Vagina (tissue), 2 donors: ENCODE data around the gene RFWD3. TPM values are rescaled to one million over a fixed set of nuclear protein-coding genes. Genes with fewer than 3 reads are reported as not detected.

ENCODE experiments used
- DNase-seq, 2 donors: peaks; one replicate each; pipeline ENCODE4 v3.0.0-alpha.2; 2017; ENCODE audit errors: extremely low spot score in 2 of 2
- H3K27ac ChIP-seq: fragments of 200-600 bp; sonication (generic); one replicate; pipeline ENCODE4 v1.5.1; 2019
- H3K27me3 ChIP-seq: fragments of 200-600 bp; sonication (generic); one replicate; pipeline ENCODE4 v1.5.1; 2019
- H3K36me3 ChIP-seq, 2 donors: fragments of 200-600 bp; sonication (generic); one replicate each; pipeline ENCODE4 v1.5.1; 2017 to 2019
- H3K4me1 ChIP-seq: fragments of 200-600 bp; sonication (generic); one replicate; pipeline ENCODE4 v1.5.1; 2019
- H3K4me3 ChIP-seq, 2 donors: fragments of 200-600 bp; sonication (generic); 1 replicate in 1 of 2; 2 replicates in 1 of 2; pipeline ENCODE4 v1.5.1; 2016 to 2019
- H3K9me3 ChIP-seq: fragments of 200-600 bp; sonication (generic); one replicate; pipeline ENCODE4 v1.5.1; 2019
- CTCF ChIP-seq, 3 experiments: fragments of 450-650 bp in 2 of 3; fragments of 200-600 bp in 1 of 3; sonication (generic) in 1 of 3; IDR thresholded peaks; one replicate each; pipeline ENCODE4 v1.5.1; 2017 to 2019; ENCODE audit warnings: antibody characterized with exemption in 3 of 3, mild to moderate bottlenecking in 2 of 3, moderate library complexity in 2 of 3
- POLR2A ChIP-seq, 2 donors: fragments of 450-650 bp; IDR thresholded peaks; one replicate each; pipeline ENCODE4 v1.6.1; 2017; ENCODE audit warnings: antibody characterized with exemption in 2 of 2, mild to moderate bottlenecking in 2 of 2, moderate library complexity in 2 of 2
- POLR2AphosphoS5 ChIP-seq, 2 donors: sonication (generic); formaldehyde crosslinking; IDR thresholded peaks; one replicate each; pipeline ENCODE4 v1.9.0; 2017; ENCODE audit warnings: antibody characterized with exemption in 2 of 2, mild to moderate bottlenecking in 2 of 2, low read depth in 1 of 2; ENCODE audit not compliant: insufficient read depth in 1 of 2
- intact Hi-C: fragments of 100-400 bp; cut with DNase I; formaldehyde crosslinking; loops from one replicate; pipeline ENCODE4 v1.15.1; 2023
- total RNA-seq: library from RNA; depleted of rRNA; stranded (reverse); fragments of >200 nt; gene quantifications from one replicate; pipeline ENCODE4 v1.2.3, GENCODE V29; 2016

The RFWD3 gene
- total RNA-seq, 1 donor from 2014 or later = 36.3 TPM

DNA sequence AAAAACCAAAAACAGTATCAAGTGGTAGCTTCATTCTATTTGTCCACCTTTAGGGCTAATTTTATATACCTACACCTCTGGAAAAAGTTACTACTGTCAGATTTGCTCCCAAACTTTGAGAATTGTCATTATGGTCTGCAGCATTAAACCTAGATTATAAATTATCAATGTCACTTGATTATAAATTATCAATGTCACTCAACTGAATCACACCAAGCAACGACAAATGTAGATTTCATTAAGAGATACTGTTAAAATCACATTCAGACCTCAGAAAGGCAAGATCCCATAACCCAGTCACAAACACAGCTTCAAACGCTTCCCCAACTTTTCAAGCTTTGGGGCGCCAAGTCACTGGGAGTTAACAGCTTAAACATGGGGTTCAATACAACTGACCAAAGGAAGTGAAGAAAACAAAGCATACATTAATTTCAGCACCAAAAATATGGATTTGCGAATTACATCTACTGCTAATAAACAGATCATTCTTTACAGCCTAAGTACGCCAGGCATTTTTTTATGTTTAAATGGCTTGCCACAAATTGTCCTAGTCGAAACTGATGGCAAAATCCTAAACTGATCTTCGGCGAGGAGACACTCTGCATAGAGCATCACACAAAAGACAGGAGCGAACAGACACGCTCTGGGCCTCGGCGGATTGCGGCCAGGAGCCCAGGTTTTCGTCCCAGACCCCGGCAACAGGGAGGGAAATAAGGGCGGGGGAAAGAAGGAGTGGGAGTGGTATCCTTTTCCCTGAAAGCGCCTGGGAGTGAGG is 60.7 kb downstream of the RFWD3 start:
- no peak for DNase-seq
- peak overlapping the region; percentile 96 to 99 for H3K4me3 ChIP-seq
- TF ChIP-seq POLR2AphosphoS5 (IDR thresholded peaks at IDR 0.05; ENCODE audit: insufficient read depth in 1 of 2, low read depth in 1 of 2) (no peak), POLR2A (IDR thresholded peaks at IDR 0.05) (no peak), CTCF (IDR thresholded peaks at IDR 0.05) (no peak)
- intact Hi-C loops = no loop called here
- H3K27me3 ChIP-seq = no peaks in the 10 kb centered on the region
- H3K27ac ChIP-seq = peak overlapping the region; percentile 98
- H3K9me3 ChIP-seq = no peaks in the 10 kb centered on the region
- H3K4me1 ChIP-seq = peaks cover 53% of the 10 kb centered on the region
- H3K36me3 ChIP-seq = no peaks in the 10 kb centered on the region

GRCh38 chr16:74605332-74605731 is 61.3 kb downstream of the RFWD3 start:
- Histone ChIP-seq H3K4me1 (peaks cover 57% of the 10 kb centered on the region), H3K36me3 (no peaks in the 10 kb centered on the region), H3K9me3 (no peaks in the 10 kb centered on the region), H3K4me3 (peak overlapping the region; percentile 96 to 99), H3K27ac (peak overlapping the region; percentile 98), H3K27me3 (no peaks in the 10 kb centered on the region)
- TF ChIP-seq POLR2AphosphoS5 (IDR thresholded peaks at IDR 0.05; ENCODE audit: insufficient read depth in 1 of 2, low read depth in 1 of 2) = no peak
- no peak for TF ChIP-seq POLR2A (IDR thresholded peaks at IDR 0.05)
- no peak for TF ChIP-seq CTCF (IDR thresholded peaks at IDR 0.05)
- intact Hi-C loops = no loop called here
- DNase-seq = no peak

DNA sequence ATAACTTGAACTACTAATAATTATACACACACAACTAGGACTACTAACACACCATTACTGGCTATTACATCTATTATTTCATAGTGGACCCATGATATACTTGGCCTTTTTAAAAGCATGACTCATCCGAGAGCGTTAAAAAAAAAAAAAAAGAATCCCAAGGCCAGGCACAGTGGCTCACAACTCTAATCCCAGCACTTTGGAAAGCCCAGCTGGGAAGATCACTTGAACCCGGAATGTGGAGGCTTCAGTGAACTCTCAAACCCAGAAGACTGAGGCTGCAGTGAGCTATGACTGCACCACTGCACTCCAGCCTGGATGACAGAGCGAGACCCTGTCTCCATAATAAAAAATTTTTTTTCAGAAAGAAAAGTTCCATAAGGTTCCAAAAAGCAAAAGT is 62.8 kb downstream of the RFWD3 start:
- TF ChIP-seq POLR2AphosphoS5 (IDR thresholded peaks at IDR 0.05; ENCODE audit: insufficient read depth in 1 of 2, low read depth in 1 of 2) (no peak), CTCF (IDR thresholded peaks at IDR 0.05) (no peak), POLR2A (IDR thresholded peaks at IDR 0.05) (no peak)
- intact Hi-C loops = no loop called here
- Histone ChIP-seq H3K27ac (no peak overlapping the region), H3K4me3 (no peak overlapping the region), H3K9me3 (no peaks in the 10 kb centered on the region), H3K4me1 (peaks cover 57% of the 10 kb centered on the region), H3K36me3 (no peaks in the 10 kb centered on the region), H3K27me3 (no peaks in the 10 kb centered on the region)
- no peak for DNase-seq

DNA sequence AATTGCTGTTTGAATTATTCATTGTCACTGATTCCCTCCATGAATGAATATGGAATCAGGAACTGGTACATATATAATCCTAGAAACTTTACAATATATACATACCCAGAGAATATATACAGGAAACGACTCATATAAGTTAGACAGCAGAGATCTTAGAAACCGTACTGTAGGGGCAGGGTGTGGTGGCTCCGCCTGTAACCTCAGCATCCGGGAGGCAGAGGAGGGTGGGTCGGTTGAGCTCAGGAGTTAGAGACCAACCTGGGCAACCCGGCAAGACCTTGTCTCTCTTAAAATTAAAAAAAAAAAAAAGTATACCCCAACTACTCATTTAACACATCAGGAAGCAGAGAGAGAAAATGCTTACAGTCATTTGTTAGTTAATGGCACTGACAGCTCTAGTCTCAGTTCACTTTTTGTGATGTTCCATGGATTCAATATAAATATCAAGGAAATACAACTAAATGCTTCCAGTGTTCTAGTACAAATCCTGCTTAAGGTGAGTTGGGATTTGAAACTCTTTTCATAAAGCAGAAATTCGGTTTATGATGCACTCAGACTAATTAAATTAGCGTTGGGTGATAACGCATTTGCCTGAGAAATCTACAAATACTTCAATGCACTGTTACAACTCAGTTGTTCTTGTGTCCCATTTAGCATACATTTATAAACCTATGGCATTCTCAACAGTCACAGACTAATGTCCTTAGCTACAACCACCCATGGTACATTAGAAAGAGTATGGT is 65.4 kb downstream of the RFWD3 start:
- intact Hi-C loops = no loop called here
- TF ChIP-seq POLR2AphosphoS5 (IDR thresholded peaks at IDR 0.05; ENCODE audit: insufficient read depth in 1 of 2, low read depth in 1 of 2) = no peak
- TF ChIP-seq POLR2A (IDR thresholded peaks at IDR 0.05) = no peak
- TF ChIP-seq CTCF (IDR thresholded peaks at IDR 0.05) = no peak
- Histone ChIP-seq H3K9me3 (no peaks in the 10 kb centered on the region), H3K27me3 (no peaks in the 10 kb centered on the region), H3K36me3 (no peaks in the 10 kb centered on the region), H3K27ac (no peak overlapping the region), H3K4me3 (no peak overlapping the region), H3K4me1 (peaks cover 48% of the 10 kb centered on the region)
- no peak for DNase-seq

- DNase-seq = no peak
- Histone ChIP-seq H3K4me3 (no peak overlapping the region), H3K27ac (no peak overlapping the region), H3K36me3 (no peaks in the 10 kb centered on the region), H3K9me3 (no peaks in the 10 kb centered on the region), H3K4me1 (peaks cover 26% of the 10 kb centered on the region), H3K27me3 (no peaks in the 10 kb centered on the region)
- TF ChIP-seq CTCF (IDR thresholded peaks at IDR 0.05) (no peak), POLR2AphosphoS5 (IDR thresholded peaks at IDR 0.05; ENCODE audit: insufficient read depth in 1 of 2, low read depth in 1 of 2) (no peak), POLR2A (IDR thresholded peaks at IDR 0.05) (no peak)
- intact Hi-C loops = no loop called here
Measured at GRCh38 chr16:74596586-74596985, 70.1 kb downstream of the RFWD3 start.
